HEK293T (cell line): ENCODE data around the gene NPAS3.

Source experiments
- BHLHE40 ChIP-seq: fragments of 450-650 bp; IDR thresholded peaks from 2 replicates; pipeline ENCODE4 v1.6.1; 2016; ENCODE audit warnings: mild to moderate bottlenecking, moderate library complexity, borderline replicate concordance
- FOXM1 ChIP-seq: fragments of 450-650 bp; IDR thresholded peaks from 2 replicates; pipeline ENCODE4 v1.6.1; 2017; ENCODE audit warnings: mild to moderate bottlenecking, borderline replicate concordance
- SP1 ChIP-seq: fragments of 450-650 bp; IDR thresholded peaks from 2 replicates; pipeline ENCODE4 v1.6.1; 2017
- SUZ12 ChIP-seq: fragments of 450-650 bp; IDR thresholded peaks from 2 replicates; pipeline ENCODE4 v1.6.1; 2016; ENCODE audit warnings: mild to moderate bottlenecking
- TARDBP ChIP-seq: fragments of 450-650 bp; IDR thresholded peaks from 2 replicates; pipeline ENCODE4 v1.6.1; 2016

GRCh38 chr14:33065634-33066033 is 127.0 kb downstream of the NPAS3 start:
- TF ChIP-seq TARDBP (no peak), BHLHE40 (no peak), SP1 (no peak), FOXM1 (no peak), SUZ12 (no peak)
